Activated T-helper 2 cell treated with anti-CD3 and anti-CD28 coated beads, Interferon-gamma antibody, Interleukin-2, Interleukin-4, amounts not matched to agents 10 μg/mL and 5 μg/mL and 100 μg/mL, durations not matched to agents 14 hours and 24 hours and 36 hours (primary cell): ENCODE results near the gene CAMK2A. TPM values are rescaled to one million over a fixed set of nuclear protein-coding genes. Genes with fewer than 3 reads are reported as not detected.

Experiments
- DNase-seq: peaks from one replicate; pipeline ENCODE4 v3.0.0; 2021; ENCODE audit warnings: low spot score
- H3K27ac Mint-ChIP-seq: one replicate; pipeline ENCODE4 v1.8.0; 2021; ENCODE audit warnings: mixed read lengths
- H3K27me3 Mint-ChIP-seq: one replicate; pipeline ENCODE4 v1.8.0; 2021; ENCODE audit warnings: low read depth, mixed read lengths
- H3K36me3 Mint-ChIP-seq: one replicate; pipeline ENCODE4 v1.8.0; 2021; ENCODE audit warnings: low read depth, mixed read lengths
- H3K4me1 Mint-ChIP-seq: one replicate; pipeline ENCODE4 v1.8.0; 2021; ENCODE audit warnings: low read depth, mixed read lengths
- H3K4me3 Mint-ChIP-seq: one replicate; pipeline ENCODE4 v1.8.0; 2021; ENCODE audit warnings: low read depth, mild to moderate bottlenecking, moderate library complexity, mixed read lengths
- H3K9me3 Mint-ChIP-seq: one replicate; pipeline ENCODE4 v1.8.0; 2021; ENCODE audit warnings: mixed read lengths
- intact Hi-C: fragments of 100-400 bp; cut with micrococcal nuclease; formaldehyde crosslinking; loops from one replicate; pipeline ENCODE4 v1.15.1; 2023
- total RNA-seq: library from RNA; stranded (reverse); gene quantifications from 2 replicates; pipeline ENCODE4 v1.2.3, GENCODE V29; 2022

CAMK2A gene
- total RNA-seq, 1 donor from 2014 or later = not detected

- Mint-ChIP-seq H3K4me3 (no peak overlapping the region), H3K36me3 (no peaks in the 10 kb centered on the region), H3K4me1 (peaks cover 7% of the 10 kb centered on the region), H3K27me3 (peaks cover 2% of the 10 kb centered on the region), H3K27ac (no peak overlapping the region), H3K9me3 (no peaks in the 10 kb centered on the region)
- intact Hi-C loops = no loop called here
- DNase-seq = no peak
These were observed 32.6 kb upstream of the CAMK2A start for GRCh38 chr5:150322202-150322601.

- Mint-ChIP-seq H3K4me1 (peaks cover 7% of the 10 kb centered on the region), H3K9me3 (no peaks in the 10 kb centered on the region), H3K27ac (no peak overlapping the region), H3K27me3 (peaks cover 2% of the 10 kb centered on the region), H3K4me3 (no peak overlapping the region), H3K36me3 (no peaks in the 10 kb centered on the region)
- intact Hi-C loops = no loop called here
- no peak for DNase-seq
These were observed 32.2 kb upstream of the CAMK2A start for GRCh38 chr5:150321784-150322183.

GRCh38 chr5:150321211-150321610 is 31.6 kb upstream of the CAMK2A start:
- Mint-ChIP-seq H3K36me3 (no peaks in the 10 kb centered on the region), H3K27ac (no peak overlapping the region), H3K27me3 (peaks cover 2% of the 10 kb centered on the region), H3K4me3 (no peak overlapping the region), H3K9me3 (no peaks in the 10 kb centered on the region), H3K4me1 (peaks cover 7% of the 10 kb centered on the region)
- intact Hi-C loops = no loop called here
- DNase-seq = no peak

DNA sequence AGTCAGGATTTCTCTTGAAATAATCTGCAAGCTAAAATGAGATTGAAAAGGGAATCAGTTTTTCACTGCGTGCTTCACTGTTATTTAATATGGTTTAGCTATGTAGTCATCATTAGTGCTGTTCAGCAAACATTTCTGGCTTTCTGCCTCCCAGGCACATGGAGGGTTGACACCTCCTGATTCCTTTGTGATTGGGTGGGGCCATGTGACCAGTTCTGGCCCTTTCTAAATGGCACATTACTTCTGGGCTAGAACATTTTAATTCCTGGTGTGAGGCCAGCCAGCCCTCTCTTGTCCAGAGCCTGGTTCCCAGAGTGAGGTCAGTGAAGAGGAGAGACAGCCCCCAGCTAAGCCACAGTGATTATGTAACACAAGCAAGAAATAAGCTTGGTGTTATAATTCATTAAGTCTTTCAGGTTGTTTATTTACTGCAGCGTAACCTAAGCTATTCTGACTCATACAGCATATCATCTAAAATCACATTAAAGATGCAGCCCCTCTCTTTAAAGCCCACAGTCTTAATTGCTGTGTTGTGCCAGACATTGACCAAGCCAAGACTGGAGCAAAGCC is 30.6 kb upstream of the CAMK2A start:
- intact Hi-C loops = no loop called here
- DNase-seq = no peak
- Mint-ChIP-seq H3K27ac (no peak overlapping the region), H3K9me3 (no peaks in the 10 kb centered on the region), H3K27me3 (peaks cover 1% of the 10 kb centered on the region), H3K4me1 (peaks cover 7% of the 10 kb centered on the region), H3K4me3 (no peak overlapping the region), H3K36me3 (no peaks in the 10 kb centered on the region)

DNA sequence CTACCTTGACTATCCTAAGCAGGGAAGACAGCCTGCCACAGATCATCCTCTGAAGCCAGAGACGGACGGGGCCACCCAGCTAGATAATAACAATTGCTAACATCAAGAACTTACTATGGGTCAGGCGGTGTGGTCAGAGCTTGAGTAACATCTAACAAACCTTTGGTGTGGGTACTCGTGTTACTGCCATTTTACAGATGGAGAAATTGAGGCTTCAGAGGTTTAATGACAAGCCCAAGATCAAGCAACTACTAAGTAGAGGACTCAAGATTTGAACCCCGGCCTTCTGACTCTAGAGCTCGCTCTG is 29.9 kb upstream of the CAMK2A start:
- no peak overlapping the region for H3K4me3 Mint-ChIP-seq
- no peak overlapping the region for H3K27ac Mint-ChIP-seq
- no peaks in the 10 kb centered on the region for H3K27me3 Mint-ChIP-seq
- peaks cover 7% of the 10 kb centered on the region for H3K4me1 Mint-ChIP-seq
- intact Hi-C loops = no loop called here
- H3K9me3 Mint-ChIP-seq = no peaks in the 10 kb centered on the region
- no peaks in the 10 kb centered on the region for H3K36me3 Mint-ChIP-seq
- no peak for DNase-seq

GRCh38 chr5:150318613-150319483 is 29.3 kb upstream of the CAMK2A start:
- DNase-seq = no peak
- Mint-ChIP-seq H3K27me3 (no peaks in the 10 kb centered on the region), H3K36me3 (no peaks in the 10 kb centered on the region), H3K4me1 (peaks cover 7% of the 10 kb centered on the region), H3K9me3 (no peaks in the 10 kb centered on the region), H3K27ac (no peak overlapping the region), H3K4me3 (no peak overlapping the region)
- intact Hi-C loops = no loop called here

DNA sequence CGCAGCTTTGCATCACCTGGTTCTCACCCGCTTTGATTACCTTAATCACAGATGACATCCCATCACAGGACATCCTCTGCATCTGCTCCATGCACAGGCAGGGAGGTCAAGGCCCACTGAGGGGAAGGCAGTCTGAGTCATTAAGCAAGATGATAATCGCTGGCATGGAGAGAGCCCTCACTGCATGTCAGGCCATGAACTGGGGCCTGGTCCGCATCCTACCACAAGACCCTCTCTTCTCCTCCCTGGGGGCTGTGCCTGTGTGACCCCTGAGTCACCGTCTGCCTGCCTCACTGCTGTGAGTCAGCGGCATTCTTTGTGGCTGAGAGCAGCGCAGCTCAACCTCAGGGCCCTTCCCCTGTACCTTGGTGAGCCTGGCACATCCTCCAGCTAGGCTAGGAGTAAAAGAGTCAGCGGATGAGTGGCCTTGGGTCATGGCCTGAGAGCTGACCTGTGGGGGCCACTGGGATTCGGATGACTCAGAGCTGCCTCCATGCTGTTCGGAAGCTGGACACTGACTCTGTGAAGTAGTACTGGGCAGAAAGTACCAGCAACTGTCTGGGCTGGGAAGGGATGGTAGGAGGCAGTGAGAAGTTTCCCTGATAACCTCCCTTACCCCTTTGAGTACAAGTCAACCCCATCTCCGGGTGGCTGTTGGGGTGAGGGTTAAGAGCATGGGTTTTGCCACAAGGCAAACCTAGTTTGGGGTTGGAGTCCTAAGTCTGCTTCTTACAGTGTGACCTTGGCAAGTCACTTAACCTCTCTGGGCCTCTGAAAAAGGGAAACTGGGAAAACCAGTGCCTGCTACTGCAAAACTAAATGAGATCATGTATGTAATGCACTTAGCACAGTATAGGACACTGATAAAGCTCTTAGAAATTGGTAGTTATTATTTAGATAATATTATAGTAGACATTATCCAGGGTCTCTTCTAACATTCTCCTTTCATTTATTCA is 27.8 kb upstream of the CAMK2A start:
- DNase-seq = no peak
- no peaks in the 10 kb centered on the region for H3K9me3 Mint-ChIP-seq
- H3K4me3 Mint-ChIP-seq = no peak overlapping the region
- no peaks in the 10 kb centered on the region for H3K36me3 Mint-ChIP-seq
- no peaks in the 10 kb centered on the region for H3K27me3 Mint-ChIP-seq
- peaks cover 7% of the 10 kb centered on the region for H3K4me1 Mint-ChIP-seq
- H3K27ac Mint-ChIP-seq = no peak overlapping the region
- intact Hi-C loops = no loop called here

GRCh38 chr5:150316320-150316719 is 26.7 kb upstream of the CAMK2A start:
- no peak for DNase-seq
- Mint-ChIP-seq H3K36me3 (no peaks in the 10 kb centered on the region), H3K4me3 (no peak overlapping the region), H3K27me3 (no peaks in the 10 kb centered on the region), H3K4me1 (no peaks in the 10 kb centered on the region), H3K27ac (no peak overlapping the region), H3K9me3 (no peaks in the 10 kb centered on the region)
- intact Hi-C loops = no loop called here

DNA sequence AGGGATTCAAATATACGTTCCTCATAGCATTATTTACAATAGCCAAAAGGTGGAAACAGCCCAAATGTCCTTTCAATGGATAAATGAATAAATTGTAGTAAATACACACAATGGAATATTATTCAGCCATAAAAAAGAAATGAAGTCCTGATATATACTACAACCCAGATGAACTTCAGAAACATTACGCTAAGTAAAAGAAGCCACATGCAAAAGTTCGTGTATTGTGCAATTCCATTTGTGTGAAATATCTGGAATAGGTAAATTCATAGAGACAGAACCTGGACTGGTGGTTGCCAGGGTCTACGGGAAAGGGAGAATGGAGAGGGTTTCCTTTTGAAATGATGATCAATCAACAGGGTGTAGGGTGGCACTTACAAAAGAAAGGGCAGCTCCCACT is 25.7 kb upstream of the CAMK2A start:
- Mint-ChIP-seq H3K4me1 (no peaks in the 10 kb centered on the region), H3K4me3 (no peak overlapping the region), H3K36me3 (no peaks in the 10 kb centered on the region), H3K27ac (no peak overlapping the region), H3K27me3 (peaks cover 4% of the 10 kb centered on the region), H3K9me3 (no peaks in the 10 kb centered on the region)
- intact Hi-C loops = no loop called here
- no peak for DNase-seq

- no peaks in the 10 kb centered on the region for H3K36me3 Mint-ChIP-seq
- H3K9me3 Mint-ChIP-seq = no peaks in the 10 kb centered on the region
- H3K4me3 Mint-ChIP-seq = no peak overlapping the region
- DNase-seq = no peak
- peaks cover 4% of the 10 kb centered on the region for H3K27me3 Mint-ChIP-seq
- no peak overlapping the region for H3K27ac Mint-ChIP-seq
- no peaks in the 10 kb centered on the region for H3K4me1 Mint-ChIP-seq
- intact Hi-C loops = no loop called here
These were observed 24.5 kb upstream of the CAMK2A start for GRCh38 chr5:150313921-150314716.

- no peaks in the 10 kb centered on the region for H3K9me3 Mint-ChIP-seq
- intact Hi-C loops = no loop called here
- H3K4me3 Mint-ChIP-seq = no peak overlapping the region
- no peaks in the 10 kb centered on the region for H3K4me1 Mint-ChIP-seq
- no peak overlapping the region for H3K27ac Mint-ChIP-seq
- no peak for DNase-seq
- H3K36me3 Mint-ChIP-seq = no peaks in the 10 kb centered on the region
- H3K27me3 Mint-ChIP-seq = peaks cover 4% of the 10 kb centered on the region
These were observed 23.9 kb upstream of the CAMK2A start for GRCh38 chr5:150313501-150313900.

GRCh38 chr5:150312518-150312917 is 22.9 kb upstream of the CAMK2A start:
- DNase-seq = no peak
- H3K27me3 Mint-ChIP-seq = peaks cover 7% of the 10 kb centered on the region
- no peak overlapping the region for H3K4me3 Mint-ChIP-seq
- H3K27ac Mint-ChIP-seq = no peak overlapping the region
- H3K36me3 Mint-ChIP-seq = no peaks in the 10 kb centered on the region
- no peaks in the 10 kb centered on the region for H3K4me1 Mint-ChIP-seq
- H3K9me3 Mint-ChIP-seq = no peaks in the 10 kb centered on the region
- intact Hi-C loops = no loop called here
